NB4 (cell line): ENCODE measurements around the gene RUFY1.

Experiments
- POLR2A ChIP-seq: IDR thresholded peaks from 2 replicates; pipeline ENCODE4 v1.6.1; 2011; ENCODE audit warnings: mild to moderate bottlenecking; ENCODE audit not compliant: insufficient read length; ENCODE audit errors: extremely low read depth
- TF ChIP-seq, protein P1 (sequence below): IDR thresholded peaks from one replicate; pipeline ENCODE4 v1.5.1; 2012; ENCODE audit warnings: low read depth, low read length

DNA sequence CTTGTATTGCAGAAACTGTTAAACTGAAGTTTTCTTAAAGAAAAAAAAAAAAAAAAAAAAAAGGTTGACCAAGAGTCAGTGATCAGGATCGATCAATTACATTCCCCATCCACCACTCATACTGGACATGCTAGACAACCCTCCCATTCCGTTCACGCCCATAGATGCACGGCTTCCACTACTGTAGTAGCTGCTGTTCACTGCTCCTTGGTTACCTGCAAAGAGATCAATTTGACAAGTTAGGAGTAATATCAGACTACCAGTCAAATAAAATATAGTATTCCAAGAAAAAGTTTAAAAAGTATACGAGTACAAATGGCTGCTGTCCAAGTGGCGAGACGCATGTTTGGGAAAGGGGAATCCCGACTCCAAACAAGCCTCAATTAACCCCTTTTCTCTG, 64.4 kb downstream of the RUFY1 start:
- TF ChIP-seq, protein P1, sequence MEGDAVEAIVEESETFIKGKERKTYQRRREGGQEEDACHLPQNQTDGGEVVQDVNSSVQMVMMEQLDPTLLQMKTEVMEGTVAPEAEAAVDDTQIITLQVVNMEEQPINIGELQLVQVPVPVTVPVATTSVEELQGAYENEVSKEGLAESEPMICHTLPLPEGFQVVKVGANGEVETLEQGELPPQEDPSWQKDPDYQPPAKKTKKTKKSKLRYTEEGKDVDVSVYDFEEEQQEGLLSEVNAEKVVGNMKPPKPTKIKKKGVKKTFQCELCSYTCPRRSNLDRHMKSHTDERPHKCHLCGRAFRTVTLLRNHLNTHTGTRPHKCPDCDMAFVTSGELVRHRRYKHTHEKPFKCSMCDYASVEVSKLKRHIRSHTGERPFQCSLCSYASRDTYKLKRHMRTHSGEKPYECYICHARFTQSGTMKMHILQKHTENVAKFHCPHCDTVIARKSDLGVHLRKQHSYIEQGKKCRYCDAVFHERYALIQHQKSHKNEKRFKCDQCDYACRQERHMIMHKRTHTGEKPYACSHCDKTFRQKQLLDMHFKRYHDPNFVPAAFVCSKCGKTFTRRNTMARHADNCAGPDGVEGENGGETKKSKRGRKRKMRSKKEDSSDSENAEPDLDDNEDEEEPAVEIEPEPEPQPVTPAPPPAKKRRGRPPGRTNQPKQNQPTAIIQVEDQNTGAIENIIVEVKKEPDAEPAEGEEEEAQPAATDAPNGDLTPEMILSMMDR, result no peak
- no peak for TF ChIP-seq POLR2A
